K562 (cell line): ENCODE measurements around the gene NEB. TPM values are rescaled to one million over a fixed set of nuclear protein-coding genes. Genes with fewer than 3 reads are reported as not detected.

Source experiments
- ATAC-seq: fragments of 200-7000 bp; cut with Tn5 transposase; 3 replicates; pipeline ENCODE4 v1.9.1; 2020; ENCODE audit warnings: moderate library complexity
- BruUV-seq: library from RNA; stranded (reverse); fragments of 400-500 nt; replicated peaks from 2 replicates; lab custom pipeline; 2021; lab: Mats Ljungman, UMichigan
- CTCF ChIA-PET: fragments of 300-600 bp; formaldehyde crosslinking; extraction: SDS; loops from one replicate; lab custom pipeline; 2021; ENCODE audit warnings: low intra/inter-chr PET ratio; lab: Yijun Ruan, JAX
- POLR2A ChIA-PET: fragments of 300-600, 350-650 bp; sonication (Branson Sonifier 250); formaldehyde crosslinking; extraction: SDS; loops from one replicate; lab custom pipeline; 2021; ENCODE audit warnings: antibody characterized with exemption, inconsistent platforms; lab: Yijun Ruan, JAX
- DNase-seq, 4 experiments: peaks; one replicate each; pipeline versions ENCODE4 v3.0.0 to v3.0.0-alpha.2; 2011 to 2018; ENCODE audit warnings: low spot score in 3 of 4, mixed read lengths in 3 of 4; ENCODE audit errors: extremely low read depth in 1 of 4
- FAIRE-seq: peaks from 2 replicates; lab custom pipeline; 2011; peaks lifted over from hg19 to GRCh38; lab: Jason Lieb, UNC
- H2AFZ ChIP-seq: 2 replicates; pipeline ENCODE4 v1.6.0; 2011; ENCODE audit warnings: low read depth, low read length, control low read depth, inconsistent platforms
- H3K27ac ChIP-seq: fragments of 200-600 bp; 3 replicates; pipeline ENCODE4 v1.8.0; 2011; ENCODE audit warnings: low read depth, mild to moderate bottlenecking, control low read depth, inconsistent platforms, low read length, moderate library complexity, mixed read lengths; ENCODE audit errors: extremely low read depth
- H3K27me3 ChIP-seq, 2 experiments: fragments of 300-600 bp in 1 of 2; 2 replicates in 1 of 2; 3 replicates in 1 of 2; pipeline versions ENCODE4 v1.6.0 to v1.8.0; 2011; ENCODE audit warnings: inconsistent platforms in 2 of 2, low read length in 2 of 2, mild to moderate bottlenecking in 1 of 2, mixed read lengths in 1 of 2, moderate library complexity in 1 of 2; ENCODE audit not compliant: control insufficient read depth in 2 of 2, insufficient read depth in 2 of 2
- H3K36me3 ChIP-seq: fragments of 300-600 bp; 3 replicates; pipeline ENCODE4 v1.8.0; 2011; ENCODE audit warnings: mild to moderate bottlenecking, low read length, inconsistent platforms; ENCODE audit not compliant: control insufficient read depth, insufficient read depth
- H3K4me1 ChIP-seq, 2 experiments: fragments of 200-600 bp in 1 of 2; replicated peaks in 1 of 2; 2 replicates in 1 of 2; 3 replicates in 1 of 2; pipeline versions ENCODE4 v1.5.1 to v1.8.0; 2011; ENCODE audit warnings: inconsistent platforms in 2 of 2, low read length in 2 of 2, mild to moderate bottlenecking in 1 of 2, mixed read lengths in 1 of 2, moderate library complexity in 1 of 2; ENCODE audit not compliant: control insufficient read depth in 2 of 2, insufficient read depth in 2 of 2
- H3K4me2 ChIP-seq: 2 replicates; pipeline ENCODE4 v1.6.1; 2011; ENCODE audit warnings: low read length, control low read depth, inconsistent platforms, mixed read lengths; ENCODE audit not compliant: insufficient read depth
- H3K4me3 ChIP-seq: fragments of 200-600 bp; sonication (generic), shearing (Covaris generic); 2 replicates; pipeline ENCODE4 v1.5.1; 2016; ENCODE audit warnings: control low read depth, inconsistent platforms
- H3K79me2 ChIP-seq: fragments of 200-600 bp; 3 replicates; pipeline ENCODE4 v1.8.0; 2011; ENCODE audit warnings: low read length, inconsistent platforms; ENCODE audit not compliant: control insufficient read depth, insufficient read depth
- H3K9ac ChIP-seq, 2 experiments: 2 replicates each; pipeline versions ENCODE4 v1.6.0 to v1.6.1; 2011; ENCODE audit warnings: low read depth in 2 of 2, low read length in 2 of 2, control low read depth in 1 of 2, inconsistent platforms in 1 of 2, mild to moderate bottlenecking in 1 of 2, mixed read lengths in 1 of 2; ENCODE audit not compliant: insufficient read depth in 1 of 2
- H3K9me1 ChIP-seq: one replicate; pipeline ENCODE4 v1.6.0; 2011; ENCODE audit warnings: inconsistent platforms, mild to moderate bottlenecking, low read length, moderate library complexity; ENCODE audit not compliant: control insufficient read depth, insufficient read depth
- H3K9me3 ChIP-seq: replicated peaks from 2 replicates; pipeline ENCODE4 v1.5.1; 2011; ENCODE audit warnings: low read depth, low read length, inconsistent platforms; ENCODE audit not compliant: control insufficient read depth, insufficient read depth
- H4K20me1 ChIP-seq: replicated peaks from 2 replicates; pipeline ENCODE4 v1.6.1; 2011; ENCODE audit warnings: low read length, inconsistent platforms, mixed read lengths; ENCODE audit not compliant: control insufficient read depth, insufficient read depth
- CTCF ChIP-seq, 3 experiments: IDR thresholded peaks in 2 of 3; conservative IDR thresholded peaks in 1 of 3; 2 replicates each; pipeline ENCODE4 v1.5.1; 2011 to 2012; ENCODE audit warnings: low read length in 3 of 3, mild to moderate bottlenecking in 3 of 3, control low read depth in 2 of 3, improper control_type of control experiment in 1 of 3, inconsistent platforms in 1 of 3, low read depth in 1 of 3, mixed read lengths in 1 of 3, moderate library complexity in 1 of 3; ENCODE audit not compliant: insufficient read depth in 2 of 3
- PHF8 ChIP-seq: fragments of 200-600 bp; sonication (generic); IDR thresholded peaks from 2 replicates; pipeline ENCODE4 v1.6.1; 2012; ENCODE audit warnings: mixed run types, mild to moderate bottlenecking, inconsistent platforms, low read length, moderate library complexity, borderline replicate concordance
- SMARCC2 ChIP-seq: fragments of 450-650 bp; IDR thresholded peaks from 2 replicates; pipeline ENCODE4 v1.6.1; 2017; ENCODE audit warnings: antibody characterized with exemption, moderate library complexity, mild to moderate bottlenecking, low read depth
- ZBTB5 ChIP-seq: fragments of 450-650 bp; IDR thresholded peaks from 2 replicates; pipeline ENCODE4 v1.6.1; 2017; ENCODE audit warnings: antibody characterized with exemption
- ZNF143 ChIP-seq: sonication (generic); formaldehyde crosslinking; IDR thresholded peaks from 2 replicates; pipeline ENCODE4 v1.9.0; 2022; ENCODE audit warnings: mild to moderate bottlenecking, missing genetic modification reagents
- ZNF324 ChIP-seq: fragments of 250-450 bp; sonication (Bioruptor Pico); IDR thresholded peaks from 2 replicates; pipeline ENCODE4 v1.4.0; 2020; ENCODE audit warnings: mild to moderate bottlenecking
- ZNF79 ChIP-seq: fragments of 250-450 bp; sonication (Bioruptor Pico); IDR thresholded peaks from 2 replicates; pipeline ENCODE4 v1.4.0; 2020; ENCODE audit warnings: low read depth, mild to moderate bottlenecking, moderate library complexity
- WGBS: fragments of 100-300 bp; shearing (Covaris generic); methylation state at CpG from one replicate; pipeline ENCODE4 v1.1.6; 2016; ENCODE audit warnings: low coverage, mixed read lengths; ENCODE audit not compliant: insufficient coverage; ENCODE audit errors: missing lambda C conversion rate; 5-methylcytosine and 5-hydroxymethylcytosine counted together
- in situ Hi-C: fragments of 300-500 bp; cut with MboI; formaldehyde crosslinking; loops from 4 replicates; pipeline ENCODE4 v1.15.0; 2018; ENCODE audit warnings: inconsistent platforms, mixed read lengths
- intact Hi-C: fragments of 100-400 bp; cut with micrococcal nuclease; formaldehyde crosslinking; loops from 2 replicates; pipeline ENCODE4 v1.14.2; 2022
- polyA plus RNA-seq, 8 experiments: library from polyadenylated mRNA; depleted of rRNA in 4 of 8; stranded (reverse) in 5 of 8; unstranded in 3 of 8; fragments of >200 nt; fragmentation: Nextera tagmentation in 2 of 8; fragmentation: Illumina TruSeq in 1 of 8; extraction: Ambion mirVana in 2 of 8; extraction: Trizol in 1 of 8; gene quantifications; 2 replicates each; pipeline versions ENCODE4 v1.2.1 to v1.2.3, GENCODE V29; 2011 to 2014; ENCODE audit warnings: inconsistent platforms in 1 of 8, missing spikeins in 1 of 8
- total RNA-seq, 7 experiments: library from RNA; depleted of rRNA in 6 of 7; stranded (reverse); fragments of >200 nt in 6 of 7; fragmentation: Illumina TruSeq in 2 of 7; extraction: Trizol in 2 of 7; gene quantifications; 2 replicates each; pipeline versions ENCODE4 v1.2.1 to v1.2.3, GENCODE V29; 2011 to 2021; ENCODE audit warnings: low replicate concordance in 1 of 7

Gene NEB
- total and polyA plus RNA-seq, 9 of the 15 experiments (the other 6 are each of a cell fraction or from before 2014, with no cell fraction given): 1.7 to 3.8 (median 2.9) TPM

DNA sequence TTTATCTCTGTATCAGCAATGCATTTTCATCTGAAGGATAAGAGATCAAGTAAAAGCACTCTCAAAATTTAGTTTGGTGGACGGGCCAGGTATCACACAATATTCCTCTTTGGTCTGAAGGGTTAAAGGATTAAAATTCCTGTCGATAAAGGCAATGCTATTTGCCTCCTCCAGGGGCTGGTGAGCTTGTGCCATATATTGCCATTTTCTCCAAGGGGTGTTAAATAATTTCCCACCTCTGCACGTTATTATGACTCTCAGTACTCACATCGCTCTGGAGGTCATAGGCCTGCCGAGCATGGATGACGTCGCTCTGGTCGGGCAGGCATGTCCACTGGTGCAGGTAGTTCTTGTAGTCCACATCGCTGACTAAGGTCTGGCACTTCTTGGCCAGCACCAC, 94.2 kb downstream of the NEB start:
- H3K9ac ChIP-seq: no peak overlapping the region
- H3K4me2 ChIP-seq: no peak overlapping the region
- TF ChIP-seq ZNF324 (CRISPR knock-in tag) (no peak), PHF8 (no peak), ZBTB5 (no peak), CTCF (IDR thresholded peaks at IDR 0.05 in 2 of 3, conservative IDR thresholded peaks at IDR 0.05 in 1 of 3; ENCODE audit: insufficient read depth in 2 of 3, low read depth in 1 of 3, low read length in 3 of 3) (0 out of 6 replicates have a peak, but pooled peaks of 1 of the 3 experiments have one; percentile 14), ZNF143 (no peak), ZNF79 (CRISPR knock-in tag) (no peak), SMARCC2 (no peak)
- no peak for FAIRE-seq
- no peaks in the 10 kb centered on the region for H3K9me1 ChIP-seq
- intact Hi-C loops (no loop called here), in situ Hi-C loops (no loop called here)
- ChIA-PET CTCF (no interaction called here), POLR2A (no interaction called here)
- no peak overlapping the region for H2AFZ ChIP-seq
- no TSS peak for BruUV-seq
- no peak for DNase-seq
- H3K4me3 ChIP-seq: no peak overlapping the region
- WGBS: 56% methylated on average over 8 of the region's 9 CpGs
- H3K4me1 ChIP-seq: peaks cover 0 to 5% of the 10 kb centered on the region in 2 experiments; a peak in 1 of 5 replicates
- H3K27me3 ChIP-seq: no peaks in the 10 kb centered on the region
- H3K36me3 ChIP-seq: no peaks in the 10 kb centered on the region
- no peaks in the 10 kb centered on the region for H4K20me1 ChIP-seq
- H3K27ac ChIP-seq: no peak overlapping the region
- H3K9me3 ChIP-seq: no peaks in the 10 kb centered on the region
- no peaks in the 10 kb centered on the region for H3K79me2 ChIP-seq
- peak; percentile 43; the same call in 2 of the 3 replicates for ATAC-seq
